C1 segment of cervical spinal cord (tissue), 14 donors: ENCODE measurements around the gene PEX5.
"Not testable (repeated sequence)": the region's sequence is repeated elsewhere in the genome, so short reads cannot be mapped to it uniquely, and the experiment has no call there.

Experiments
- DNase-seq, 14 donors: peaks; one replicate each; lab custom pipeline; 2025; lab: John Stamatoyannopoulos, UW

The PEX5 gene

GRCh38 chr12:7160183-7160582 lies 29.3 kb upstream of the PEX5 start:
- DNase-seq, result no peak

- no peak for DNase-seq
Measured at GRCh38 chr12:7161327-7161726, 28.2 kb upstream of the PEX5 start.

GRCh38 chr12:7161811-7162210 lies 27.7 kb upstream of the PEX5 start:
- DNase-seq, result peak in 1 of 14 donors; percentile 62

- peak in 1 of 14 donors; percentile 62 for DNase-seq
Measured at GRCh38 chr12:7162691-7163114, 26.8 kb upstream of the PEX5 start.

GRCh38 chr12:7169951-7170350 lies 19.5 kb upstream of the PEX5 start:
- DNase-seq, result no peak

GRCh38 chr12:7171854-7172253 lies 17.6 kb upstream of the PEX5 start:
- DNase-seq, result no peak

- no peak for DNase-seq
Measured at GRCh38 chr12:7175493-7175892, 14.0 kb upstream of the PEX5 start.

GRCh38 chr12:7176595-7176994 lies 12.9 kb upstream of the PEX5 start:
- no peak for DNase-seq

GRCh38 chr12:7178481-7178880 lies 11.0 kb upstream of the PEX5 start:
- no peak for DNase-seq

- no peak for DNase-seq
Measured at GRCh38 chr12:7180685-7181084, 8.8 kb upstream of the PEX5 start.

- not testable (repeated sequence) for DNase-seq
Measured at GRCh38 chr12:7186058-7186457, 3.4 kb upstream of the PEX5 start.

GRCh38 chr12:7188562-7189397 lies 706 bp upstream of the PEX5 start:
- peak in 12 of 14 donors; percentile 8 to 81 (median 52) for DNase-seq

GRCh38 chr12:7190268-7191055 lies 976 bp downstream of the PEX5 start:
- peak in 8 of 14 donors; percentile 23 to 69 (median 40) for DNase-seq

GRCh38 chr12:7193674-7194073 lies 4.2 kb downstream of the PEX5 start:
- DNase-seq, result no peak

- no peak for DNase-seq
Measured at GRCh38 chr12:7197841-7198240, 8.4 kb downstream of the PEX5 start.

GRCh38 chr12:7203109-7203508 lies 13.6 kb downstream of the PEX5 start:
- DNase-seq, result no peak

- DNase-seq, result no peak
Measured at GRCh38 chr12:7205091-7205490, 15.6 kb downstream of the PEX5 start.

- no peak for DNase-seq
Measured at GRCh38 chr12:7206691-7207090, 17.2 kb downstream of the PEX5 start.

GRCh38 chr12:7207866-7208625 lies 18.6 kb downstream of the PEX5 start:
- DNase-seq, result no peak

GRCh38 chr12:7209958-7210357 lies 20.5 kb downstream of the PEX5 start:
- DNase-seq, result no peak

GRCh38 chr12:7210642-7211151 lies 21.2 kb downstream of the PEX5 start:
- no peak for DNase-seq

- no peak for DNase-seq
Measured at GRCh38 chr12:7212678-7213077, 23.2 kb downstream of the PEX5 start.
